GM18505 (cell line): ENCODE measurements around the gene CCDC12.

ENCODE experiments used
- ATAC-seq: cut with Tn5 transposase; IDR thresholded peaks from one replicate; pipeline ENCODE4 v1.9.1; 2021; ENCODE audit not compliant: unreplicated experiment
- POLR2A ChIP-seq: IDR thresholded peaks from 4 replicates; pipeline ENCODE4 v1.6.1; 2011; ENCODE audit warnings: borderline replicate concordance; ENCODE audit not compliant: insufficient read depth, insufficient read length; ENCODE audit errors: extremely low read depth

Gene CCDC12

DNA sequence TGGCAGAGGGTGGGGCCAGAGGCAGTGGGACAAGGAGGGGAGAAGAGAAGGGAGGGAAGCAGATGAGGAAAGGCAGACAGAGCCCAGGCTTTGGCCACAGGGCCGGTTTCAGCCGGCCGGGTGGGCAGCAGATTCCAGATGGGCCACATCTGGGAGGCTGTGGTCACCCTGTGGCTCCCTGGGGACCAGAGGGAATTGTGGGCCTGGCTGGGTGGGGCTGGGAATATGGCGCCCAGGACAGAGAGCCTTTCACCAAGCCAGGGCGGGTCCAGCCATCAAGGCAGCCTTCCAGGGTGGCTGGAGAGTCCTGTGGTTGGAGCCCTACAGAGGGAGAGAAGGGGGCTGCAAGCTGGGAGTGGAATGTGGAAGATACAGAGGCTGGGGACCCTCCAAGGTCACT, 80.2 kb downstream of the CCDC12 start:
- ATAC-seq: no peak

DNA sequence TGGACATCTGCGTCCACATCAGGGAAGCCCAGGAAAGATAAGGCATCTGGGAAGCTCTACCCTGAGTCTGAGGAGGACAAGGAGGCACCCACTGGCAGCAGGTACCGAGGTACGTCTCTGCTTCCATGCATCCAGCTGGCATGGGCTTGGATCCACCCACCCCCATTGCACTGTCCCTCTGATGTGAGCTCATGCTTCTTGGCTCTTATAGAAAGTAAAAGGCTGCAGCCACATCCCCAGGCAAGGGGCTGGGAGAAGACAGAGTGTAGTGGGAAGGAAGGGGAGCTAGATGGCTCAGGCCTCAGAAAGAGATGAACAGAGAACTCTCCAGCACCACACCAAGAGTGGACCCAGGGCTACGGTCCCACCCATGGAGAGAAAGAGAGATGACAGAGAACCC, 80.8 kb downstream of the CCDC12 start:
- TF ChIP-seq POLR2A: no peak
- no peak for ATAC-seq

More for the DNA sequence above, 80.2 kb downstream of the CCDC12 start:
- TF ChIP-seq POLR2A: no peak

DNA sequence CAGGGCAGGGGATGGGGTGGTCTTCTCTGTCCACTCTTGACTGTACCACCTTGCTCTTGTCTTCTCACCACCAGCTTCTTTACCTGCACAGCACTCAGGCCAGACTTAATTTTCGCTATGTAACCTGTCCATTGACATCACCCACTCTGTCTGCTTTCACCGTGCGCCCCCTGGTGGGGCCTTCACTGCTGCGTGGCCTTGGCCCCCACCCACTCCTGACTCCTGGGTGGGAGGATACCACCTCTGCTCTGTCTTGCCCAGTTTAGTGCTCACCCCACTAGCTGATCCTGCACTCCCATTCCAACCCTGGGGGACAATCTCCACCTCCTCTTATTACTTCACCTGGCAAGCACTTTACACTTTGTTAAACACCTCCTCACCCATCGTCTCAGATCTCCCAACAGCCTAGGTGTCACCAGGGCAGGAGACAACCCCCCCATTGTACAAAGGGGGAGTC, 81.3 kb downstream of the CCDC12 start:
- TF ChIP-seq POLR2A: no peak
- ATAC-seq: no peak

GRCh38 chr3:46894256-46894655, 82.3 kb downstream of the CCDC12 start:
- ATAC-seq: no peak
- no peak for TF ChIP-seq POLR2A

DNA sequence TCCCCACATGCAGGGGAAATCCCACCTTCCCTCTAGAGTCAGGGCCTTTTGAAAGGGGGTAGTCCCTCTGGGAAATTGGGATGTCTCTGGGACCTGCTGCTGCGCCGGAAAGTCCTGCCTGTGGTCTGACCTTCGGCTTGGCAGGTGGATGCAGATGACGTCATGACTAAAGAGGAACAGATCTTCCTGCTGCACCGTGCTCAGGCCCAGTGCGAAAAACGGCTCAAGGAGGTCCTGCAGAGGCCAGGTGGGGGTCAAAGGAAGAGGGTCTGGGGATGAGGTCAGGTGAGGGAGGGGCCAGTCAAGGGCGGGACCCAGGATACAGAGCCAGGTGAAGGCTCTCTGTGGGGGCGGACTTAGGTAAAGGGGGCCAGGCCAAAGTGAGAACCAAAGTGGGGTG, 82.8 kb downstream of the CCDC12 start:
- ATAC-seq: no peak
- TF ChIP-seq POLR2A: no peak

- no peak for TF ChIP-seq POLR2A
- ATAC-seq: no peak
Measured at GRCh38 chr3:46893146-46893748, 83.3 kb downstream of the CCDC12 start.

DNA sequence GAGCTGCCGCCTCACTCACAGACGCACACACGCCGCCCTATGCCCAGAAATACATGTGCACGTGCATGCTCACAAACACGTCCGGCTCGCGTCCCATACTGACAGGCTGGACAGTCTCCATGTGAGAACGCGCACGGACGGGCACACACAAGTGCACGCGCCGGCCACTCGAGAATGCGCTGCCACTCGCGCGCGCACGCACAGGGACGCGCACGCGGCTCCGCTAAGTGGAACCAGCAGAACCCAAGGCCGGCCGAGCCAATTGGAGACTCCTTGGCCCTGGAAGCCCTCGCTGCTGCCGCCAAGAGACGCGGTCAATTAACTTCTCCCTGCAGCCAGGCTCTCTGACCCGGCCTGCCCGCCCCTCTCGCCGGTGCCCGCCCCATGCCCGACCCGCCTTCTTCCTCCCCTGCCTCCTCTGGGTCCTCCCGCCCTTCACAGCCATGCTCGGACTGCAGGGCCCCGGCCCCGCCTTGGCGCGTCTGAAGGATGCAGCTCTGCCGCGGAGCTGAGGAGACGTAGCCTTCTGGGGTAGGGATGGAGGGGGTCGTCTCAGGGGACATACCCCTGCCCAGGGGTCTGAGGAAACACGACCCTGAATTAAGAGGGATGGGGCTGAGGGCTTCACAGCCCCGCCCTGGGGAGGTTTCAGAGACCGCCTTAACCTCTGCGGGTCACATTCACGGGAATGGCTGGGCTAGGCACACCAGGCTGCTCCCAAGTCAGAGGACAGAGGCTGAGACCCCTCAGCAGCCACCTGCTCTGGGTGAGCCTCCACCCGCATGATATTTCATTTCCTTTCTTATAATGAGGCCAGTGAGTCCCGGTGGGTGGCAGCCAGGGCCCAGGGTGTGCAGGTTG, 84.0 kb downstream of the CCDC12 start:
- no peak for ATAC-seq
- no peak for TF ChIP-seq POLR2A

DNA sequence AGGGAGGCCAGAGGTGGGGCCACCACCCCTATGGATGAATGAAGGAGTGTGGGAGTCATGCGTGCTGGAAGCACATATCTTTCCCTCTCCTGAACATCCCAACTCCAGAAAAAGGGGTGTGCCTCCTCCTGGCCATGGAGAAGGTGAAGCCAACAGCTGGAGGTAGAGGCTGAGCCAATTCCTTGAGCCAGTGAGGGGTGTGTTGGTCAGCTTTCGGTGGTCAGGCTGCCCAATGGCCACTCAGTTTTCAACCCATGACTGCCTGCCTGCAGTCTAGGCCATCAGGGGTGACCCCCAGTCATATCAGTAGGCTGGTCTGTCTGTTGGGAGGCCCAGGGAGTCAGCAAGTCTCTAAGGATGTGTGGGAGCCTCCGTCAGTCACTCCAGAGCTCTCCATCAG, 85.4 kb downstream of the CCDC12 start:
- TF ChIP-seq POLR2A: no peak
- ATAC-seq: no peak

DNA sequence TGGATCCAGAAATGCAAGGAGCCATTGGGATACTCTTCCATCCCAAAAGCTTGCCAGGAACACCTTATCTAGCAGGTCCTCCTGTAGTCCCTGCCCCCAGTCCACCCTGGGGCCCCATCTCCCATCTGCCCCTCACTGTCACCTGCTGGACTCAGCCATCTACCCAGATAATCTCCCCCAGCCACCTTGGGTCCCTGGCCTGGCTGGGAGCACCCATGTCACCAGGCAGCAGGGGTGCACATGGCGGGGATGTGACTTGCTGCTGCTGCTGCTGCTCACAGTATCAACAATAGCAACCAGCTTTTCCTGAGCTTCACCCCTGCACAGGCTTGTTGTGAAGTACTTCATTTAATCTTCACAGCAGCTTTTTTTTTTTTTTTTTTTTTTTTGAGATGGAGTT, 86.4 kb downstream of the CCDC12 start:
- TF ChIP-seq POLR2A: no peak
- no peak for ATAC-seq

DNA sequence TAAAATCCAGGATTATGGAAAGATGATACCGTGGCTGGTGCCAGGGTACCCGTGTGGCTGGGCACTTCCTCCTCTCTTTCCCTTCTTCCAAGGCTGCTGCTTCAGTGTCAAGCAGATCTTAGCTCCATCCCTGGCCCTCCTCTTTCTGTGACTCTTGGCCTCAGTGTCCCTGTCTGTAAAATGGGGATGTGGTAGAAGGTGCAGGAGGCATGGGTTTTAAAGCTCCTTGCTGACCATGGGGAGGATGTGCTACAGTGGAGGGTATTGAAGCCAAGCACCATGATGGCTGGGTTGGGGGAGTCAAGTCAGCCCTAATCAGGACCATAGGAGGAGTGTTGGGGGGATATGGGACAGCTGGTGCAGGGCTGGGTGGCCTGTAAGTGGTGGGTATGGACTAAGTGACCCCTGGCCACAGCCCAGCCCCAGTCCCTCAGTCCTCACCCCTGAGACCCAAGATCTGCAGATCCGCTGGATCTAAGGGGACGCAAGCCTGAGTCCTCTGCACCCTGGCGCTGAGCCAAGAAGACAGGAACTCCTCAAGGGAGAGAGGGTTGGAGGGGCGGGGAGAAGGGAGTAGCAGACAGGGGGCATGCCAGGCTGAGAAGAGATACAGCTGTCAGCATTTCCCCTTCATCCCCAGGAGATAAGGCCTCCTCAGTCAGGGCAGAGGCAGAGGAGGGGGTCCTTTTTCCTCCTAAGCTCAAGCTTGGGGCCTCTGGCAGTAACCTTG, 87.0 kb downstream of the CCDC12 start:
- TF ChIP-seq POLR2A: no peak
- no peak for ATAC-seq

DNA sequence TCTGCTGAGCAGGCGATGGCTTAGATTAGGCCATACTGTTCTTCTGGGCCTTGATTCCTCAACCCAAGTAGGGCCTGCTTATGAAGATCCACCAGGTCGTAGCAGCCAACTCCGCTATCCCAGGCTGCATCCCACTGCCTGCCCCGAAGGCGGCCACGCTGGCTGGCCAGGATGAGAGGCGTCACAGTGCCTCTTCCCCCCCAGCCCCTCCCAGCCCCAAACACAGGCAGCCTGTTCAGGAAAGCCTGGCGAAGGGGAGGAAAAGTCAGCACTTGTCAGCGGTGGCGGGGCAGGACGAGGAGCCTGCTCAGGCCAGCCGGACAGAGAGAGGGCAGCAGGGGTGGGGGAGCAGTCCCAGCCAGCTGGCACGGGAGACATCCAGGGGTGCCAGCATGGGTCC, 87.8 kb downstream of the CCDC12 start:
- TF ChIP-seq POLR2A: no peak
- no peak for ATAC-seq

GRCh38 chr3:46887980-46888494, 88.5 kb downstream of the CCDC12 start:
- TF ChIP-seq POLR2A: no peak
- ATAC-seq: no peak

- no peak for ATAC-seq
- no peak for TF ChIP-seq POLR2A
Measured at GRCh38 chr3:46885612-46886011, 90.9 kb downstream of the CCDC12 start.
